GM12875 (cell line): ENCODE measurements around the gene JARID2.

Experiments
- H3K4me3 ChIP-seq: one replicate; pipeline ENCODE4 v1.5.1; 2011; ENCODE audit warnings: low read depth, low read length, control low read depth
- TF ChIP-seq, protein P1 (sequence below): IDR thresholded peaks from 2 replicates; pipeline ENCODE4 v1.5.1; 2011; ENCODE audit warnings: low read depth, mild to moderate bottlenecking, control low read depth, inconsistent platforms, low read length, moderate library complexity, borderline replicate concordance; ENCODE audit not compliant: insufficient read depth

Gene JARID2

DNA sequence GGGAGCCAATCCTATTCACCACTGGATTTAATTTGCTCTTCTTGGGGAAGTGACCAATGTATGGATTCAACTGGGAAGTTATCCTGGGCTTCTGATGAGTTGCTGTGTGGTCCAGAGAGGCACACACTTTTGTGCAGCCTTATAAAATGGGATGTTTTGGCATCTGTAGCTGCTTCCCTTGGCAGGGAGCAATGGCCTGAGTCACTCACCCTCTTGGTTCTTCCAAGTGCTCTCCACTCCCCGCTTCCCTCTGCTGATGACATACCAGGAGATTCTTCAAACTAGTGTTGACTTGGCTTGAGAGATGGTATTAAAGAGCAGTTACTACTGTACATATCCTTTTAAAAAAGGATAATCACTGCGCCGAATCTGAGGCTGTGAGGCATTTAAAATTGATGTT is 105.8 kb downstream of the JARID2 start:
- TF ChIP-seq, protein P1, sequence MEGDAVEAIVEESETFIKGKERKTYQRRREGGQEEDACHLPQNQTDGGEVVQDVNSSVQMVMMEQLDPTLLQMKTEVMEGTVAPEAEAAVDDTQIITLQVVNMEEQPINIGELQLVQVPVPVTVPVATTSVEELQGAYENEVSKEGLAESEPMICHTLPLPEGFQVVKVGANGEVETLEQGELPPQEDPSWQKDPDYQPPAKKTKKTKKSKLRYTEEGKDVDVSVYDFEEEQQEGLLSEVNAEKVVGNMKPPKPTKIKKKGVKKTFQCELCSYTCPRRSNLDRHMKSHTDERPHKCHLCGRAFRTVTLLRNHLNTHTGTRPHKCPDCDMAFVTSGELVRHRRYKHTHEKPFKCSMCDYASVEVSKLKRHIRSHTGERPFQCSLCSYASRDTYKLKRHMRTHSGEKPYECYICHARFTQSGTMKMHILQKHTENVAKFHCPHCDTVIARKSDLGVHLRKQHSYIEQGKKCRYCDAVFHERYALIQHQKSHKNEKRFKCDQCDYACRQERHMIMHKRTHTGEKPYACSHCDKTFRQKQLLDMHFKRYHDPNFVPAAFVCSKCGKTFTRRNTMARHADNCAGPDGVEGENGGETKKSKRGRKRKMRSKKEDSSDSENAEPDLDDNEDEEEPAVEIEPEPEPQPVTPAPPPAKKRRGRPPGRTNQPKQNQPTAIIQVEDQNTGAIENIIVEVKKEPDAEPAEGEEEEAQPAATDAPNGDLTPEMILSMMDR, result no peak
- no peak overlapping the region for H3K4me3 ChIP-seq

GRCh38 chr6:15352220-15352619 is 106.4 kb downstream of the JARID2 start:
- TF ChIP-seq, protein P1, result no peak
- H3K4me3 ChIP-seq, result no peak overlapping the region

DNA sequence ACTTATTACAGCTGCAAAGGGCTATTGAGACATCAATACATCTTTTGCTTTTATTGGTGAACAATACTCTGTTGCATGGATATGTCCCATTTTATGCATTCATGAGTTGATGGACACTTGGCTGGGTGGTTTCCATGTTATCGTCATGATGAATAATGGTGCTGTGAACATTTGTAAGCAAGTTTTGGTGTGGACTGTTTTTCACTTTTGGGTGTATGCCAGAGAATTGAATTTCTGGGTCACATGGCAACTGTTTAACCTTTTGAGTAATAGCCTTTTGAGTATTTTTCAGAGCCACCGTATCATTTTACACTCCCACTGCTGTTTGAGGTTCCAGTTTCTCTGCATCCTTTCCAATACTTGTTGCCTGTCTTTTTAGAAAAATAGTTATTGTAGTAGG is 107.0 kb downstream of the JARID2 start:
- no peak overlapping the region for H3K4me3 ChIP-seq
- TF ChIP-seq, protein P1, result no peak

DNA sequence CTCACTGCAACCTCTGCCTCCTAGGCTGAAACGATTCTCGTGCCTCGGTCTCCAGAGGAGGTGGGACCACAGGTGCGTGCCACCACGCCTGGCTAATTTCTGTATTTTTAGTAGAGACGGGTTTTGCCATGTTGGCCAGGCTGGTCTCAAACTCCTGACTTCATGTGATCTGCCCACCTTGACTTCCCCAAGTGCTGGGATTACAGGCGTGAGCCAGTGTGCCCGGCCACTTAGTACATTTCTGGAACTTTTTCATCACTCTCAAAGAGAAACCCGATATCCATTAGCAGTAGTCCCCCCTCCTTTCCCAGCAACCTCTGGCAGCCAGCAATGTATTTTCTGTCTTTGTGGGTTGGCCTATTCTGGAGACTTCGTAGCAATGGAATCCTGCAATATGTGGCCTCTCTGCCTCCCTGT is 109.8 kb downstream of the JARID2 start:
- TF ChIP-seq, protein P1, result no peak
- no peak overlapping the region for H3K4me3 ChIP-seq

DNA sequence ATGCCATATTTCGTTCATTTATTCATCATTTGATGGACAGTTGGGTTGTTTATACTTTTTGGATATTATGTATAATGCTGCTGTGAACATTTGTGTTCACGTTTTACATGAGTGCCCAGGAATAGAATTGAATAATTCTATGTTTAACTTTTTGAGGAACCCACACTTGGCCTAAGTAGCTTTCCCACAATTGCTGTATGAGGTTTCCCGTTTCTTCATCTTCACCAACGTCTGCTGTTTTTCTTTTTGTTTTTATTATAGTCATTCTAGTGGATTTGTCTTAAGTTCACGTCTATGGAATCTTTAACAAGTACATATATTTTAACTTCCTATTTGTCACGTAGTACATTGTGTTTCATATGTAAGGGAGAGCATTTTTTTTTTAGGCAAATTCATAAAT is 110.3 kb downstream of the JARID2 start:
- no peak overlapping the region for H3K4me3 ChIP-seq
- TF ChIP-seq, protein P1, result no peak

- TF ChIP-seq, protein P1, result no peak
- no peak overlapping the region for H3K4me3 ChIP-seq
These were observed 111.1 kb downstream of the JARID2 start for GRCh38 chr6:15356937-15357336.

DNA sequence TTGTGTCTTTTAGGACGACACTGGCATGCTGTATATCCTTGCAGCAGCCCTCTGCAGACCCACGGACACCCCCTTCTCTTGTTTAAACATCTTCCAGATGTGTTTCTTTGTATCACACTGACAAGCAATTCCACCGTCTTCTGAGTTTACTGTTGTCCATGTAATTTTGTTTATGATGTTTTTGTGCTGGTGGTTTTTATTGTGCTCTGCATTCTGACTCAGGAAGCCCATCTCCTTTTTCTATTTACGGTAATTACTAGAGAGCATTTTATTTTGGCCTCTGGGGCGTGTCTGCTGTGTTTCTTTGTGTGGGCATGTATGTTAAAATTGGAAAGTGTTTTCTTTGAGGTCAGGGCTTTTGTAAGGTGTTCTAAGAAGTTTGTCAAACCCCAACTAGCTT is 111.9 kb downstream of the JARID2 start:
- TF ChIP-seq, protein P1, result no peak
- no peak overlapping the region for H3K4me3 ChIP-seq
